GM18873 (cell line): Measurements from ENCODE around the gene FUS.
"Not testable (repeated sequence)": the region's sequence is repeated elsewhere in the genome, so short reads cannot be mapped to it uniquely, and the experiment has no call there.

Experiments used
- ATAC-seq: cut with Tn5 transposase; IDR thresholded peaks from one replicate; pipeline ENCODE4 v1.9.1; 2021; ENCODE audit warnings: mild to moderate bottlenecking, moderate library complexity, moderate number of reproducible peaks; ENCODE audit not compliant: unreplicated experiment, low FRiP score

FUS gene

DNA sequence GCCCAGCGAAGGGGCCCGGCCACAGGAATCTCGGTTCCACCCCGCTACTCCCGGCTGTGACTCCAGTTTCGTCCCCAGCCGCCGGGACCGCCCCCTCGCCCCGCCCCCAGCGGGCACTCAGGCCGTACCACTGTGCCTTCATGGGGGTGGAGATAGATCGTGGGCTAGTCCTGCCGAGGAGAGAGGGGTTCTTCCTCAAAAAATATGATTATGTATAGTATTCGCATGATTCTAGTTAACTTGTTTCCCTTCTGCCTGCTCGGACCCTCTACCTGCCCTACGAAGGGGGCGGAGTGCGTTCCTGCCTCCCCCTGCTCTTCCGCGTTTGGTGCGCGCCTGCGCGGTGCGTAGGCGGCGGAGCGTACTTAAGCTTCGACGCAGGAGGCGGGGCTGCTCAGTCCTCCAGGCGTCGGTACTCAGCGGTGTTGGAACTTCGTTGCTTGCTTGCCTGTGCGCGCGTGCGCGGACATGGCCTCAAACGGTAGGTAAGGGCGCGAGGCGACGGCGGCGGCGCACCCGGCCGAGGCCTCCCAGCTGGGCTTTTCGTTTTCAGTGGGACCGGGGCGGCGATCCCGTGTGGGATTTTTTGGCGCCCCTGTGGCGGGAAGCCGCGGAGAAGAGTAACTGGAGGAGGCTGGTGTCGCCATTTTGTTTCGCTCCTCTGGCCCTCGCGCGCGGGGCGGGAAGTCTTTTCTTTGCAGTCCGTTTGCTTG lies at the start of gene FUS:
FUS (plus strand) TSS at position 393 of the 713 bp plus-strand sequence; CDS start at position 469, 76 bp downstream.
- peak; percentile 58 for ATAC-seq

DNA sequence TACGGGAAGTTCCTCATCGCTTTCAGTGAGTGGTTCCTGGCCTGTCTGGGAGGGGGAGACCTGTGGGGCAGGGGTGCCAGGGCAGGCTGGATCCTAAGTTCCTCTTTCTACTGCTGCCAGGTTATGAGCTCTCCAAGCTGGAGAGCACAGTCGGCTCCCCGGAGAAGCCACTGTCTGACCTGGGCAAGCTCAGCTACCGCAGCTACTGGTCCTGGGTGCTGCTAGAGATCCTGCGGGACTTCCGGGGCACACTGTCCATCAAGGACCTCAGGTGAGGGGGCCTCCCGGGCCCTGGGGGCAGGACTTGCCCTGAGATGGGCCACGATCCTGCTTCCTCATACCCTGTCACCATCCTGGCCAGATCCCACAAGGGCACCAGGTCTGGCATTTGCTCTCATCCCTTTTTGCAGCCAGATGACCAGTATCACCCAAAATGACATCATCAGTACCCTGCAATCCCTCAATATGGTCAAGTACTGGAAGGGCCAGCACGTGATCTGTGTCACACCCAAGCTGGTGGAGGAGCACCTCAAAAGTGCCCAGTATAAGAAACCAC lies 49.5 kb upstream of the FUS start:
- no peak for ATAC-seq

DNA sequence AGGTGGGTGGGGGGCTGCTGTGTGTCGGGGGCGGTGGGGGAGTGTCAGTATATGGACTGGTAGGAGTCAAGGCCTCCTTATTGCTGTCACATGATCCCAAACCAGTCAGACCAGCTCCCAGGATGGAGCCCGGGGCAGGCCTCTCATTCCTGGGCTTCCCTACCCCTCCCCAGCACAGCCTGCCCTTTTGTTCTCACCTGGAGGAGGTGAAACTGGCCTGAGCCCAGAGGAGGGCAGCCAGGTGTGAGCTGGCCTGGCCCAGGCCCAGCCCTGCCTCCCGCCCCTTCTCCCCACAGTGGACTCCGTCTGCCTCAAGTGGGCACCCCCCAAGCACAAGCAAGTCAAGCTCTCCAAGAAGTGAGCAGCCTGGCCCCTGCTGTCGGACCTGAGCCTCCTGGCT lies 49.0 kb upstream of the FUS start:
- ATAC-seq, result no peak

DNA sequence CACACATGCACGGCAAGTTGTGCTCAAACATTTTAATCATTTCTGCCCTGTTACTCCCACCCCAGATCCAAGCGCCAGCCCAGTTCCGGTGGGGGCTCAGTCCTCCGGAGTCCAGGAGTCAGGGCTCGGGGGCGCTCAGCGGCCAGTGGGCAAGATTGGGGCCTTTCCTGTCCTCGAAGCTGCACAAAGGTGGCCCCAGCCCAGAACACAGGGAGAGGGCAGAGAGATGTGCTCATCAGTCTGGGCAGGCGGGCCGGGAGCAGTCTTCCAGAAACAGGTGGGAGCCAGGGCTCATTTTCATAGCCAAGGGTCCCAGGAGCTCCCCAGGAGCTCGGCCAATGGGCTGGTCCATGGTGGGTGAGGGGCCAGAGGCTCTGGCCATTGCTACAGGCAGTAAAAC lies 48.5 kb upstream of the FUS start:
- no peak for ATAC-seq

- ATAC-seq, result no peak
Measured at GRCh38 chr16:31131841-31132271, 48.1 kb upstream of the FUS start.

- ATAC-seq, result no peak
Measured at GRCh38 chr16:31132303-31132979, 47.5 kb upstream of the FUS start.

GRCh38 chr16:31133046-31133501 lies 46.9 kb upstream of the FUS start:
- ATAC-seq, result no peak

- ATAC-seq, result no peak
Measured at GRCh38 chr16:31134091-31134571, 45.8 kb upstream of the FUS start.

- no peak for ATAC-seq
Measured at GRCh38 chr16:31134625-31135534, 45.1 kb upstream of the FUS start.

DNA sequence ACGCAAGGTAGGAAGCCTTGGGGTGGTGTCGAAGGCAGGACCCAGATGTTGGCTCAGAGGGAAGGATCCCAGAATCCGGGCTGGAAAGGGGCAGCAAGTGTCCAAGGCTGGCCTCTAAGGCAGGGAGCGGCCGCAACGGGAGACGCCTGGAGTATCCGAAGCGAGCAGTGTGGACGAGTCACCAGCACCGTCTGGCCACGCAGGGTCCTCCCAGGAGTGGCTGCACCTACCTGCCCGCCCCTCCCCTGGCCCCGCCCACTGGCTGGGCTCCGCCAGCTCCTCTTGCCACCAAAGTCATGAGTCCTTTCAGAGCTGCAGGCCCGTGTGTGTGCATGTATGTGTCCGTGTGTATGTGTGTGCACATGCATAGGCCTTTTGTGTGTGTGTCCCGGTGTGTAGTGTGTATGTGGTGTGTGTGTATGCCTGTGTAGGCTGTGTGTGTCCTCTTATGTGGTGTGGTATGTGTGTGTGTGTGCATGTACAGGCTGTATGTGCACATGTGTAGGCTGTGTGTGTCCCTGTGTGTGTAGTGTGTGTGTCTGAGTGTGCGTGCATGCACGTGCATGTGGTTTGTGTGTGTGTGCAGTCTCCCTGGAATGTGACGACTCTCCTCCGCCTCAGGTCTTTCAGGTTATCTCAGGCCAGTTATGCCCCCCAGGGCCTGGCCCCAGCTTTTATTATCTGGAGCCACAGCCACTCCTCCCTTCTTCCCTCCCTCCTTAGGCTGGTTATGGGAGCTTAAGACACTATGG lies 44.2 kb upstream of the FUS start, which contains the start of gene PRSS8:
PRSS8 (minus strand) TSS at position 193 of the 752 bp plus-strand sequence. CDS start 229 bp downstream, outside the sequence.
- no peak for ATAC-seq

DNA sequence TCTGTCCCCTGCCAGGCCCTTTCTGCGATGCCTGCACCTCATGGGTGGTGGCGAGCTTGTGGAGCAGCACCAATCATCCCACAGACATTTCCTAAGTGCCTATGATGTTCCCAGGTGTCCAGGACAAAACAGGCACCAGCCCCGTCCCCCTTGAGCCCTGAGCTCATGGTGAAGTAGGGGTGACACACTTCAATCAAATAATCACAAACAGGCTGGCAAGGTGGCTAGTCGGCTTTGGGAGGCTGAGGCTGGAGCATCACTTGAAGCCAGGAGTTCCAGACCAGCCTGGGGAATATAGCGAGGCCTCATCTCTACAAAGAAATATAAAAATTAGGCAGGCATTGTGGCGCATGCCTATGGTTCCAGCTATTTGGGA lies 43.7 kb upstream of the FUS start:
- no peak for ATAC-seq

GRCh38 chr16:31136822-31137499 lies 43.0 kb upstream of the FUS start:
- ATAC-seq, result not testable (repeated sequence)

GRCh38 chr16:31138621-31139578 lies 41.0 kb upstream of the FUS start:
- no peak for ATAC-seq

DNA sequence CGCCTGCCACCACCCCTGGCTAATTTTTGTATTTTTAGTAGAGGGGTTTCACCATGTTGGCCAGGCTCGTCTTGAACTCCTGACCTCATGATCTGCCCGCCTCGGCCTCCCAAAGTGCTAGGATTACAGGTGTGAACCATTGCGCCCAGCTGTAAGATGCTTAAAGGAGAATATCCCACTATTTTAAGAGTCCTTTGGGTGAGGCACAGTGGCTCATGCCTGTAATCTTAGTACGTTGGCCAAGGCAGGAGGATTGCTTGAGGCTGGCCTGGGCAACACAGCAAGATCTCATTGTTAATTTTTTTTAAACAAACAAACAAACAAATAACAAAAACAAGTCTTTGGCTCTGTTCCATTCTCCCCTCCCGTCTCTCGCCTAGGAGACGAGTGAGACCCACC lies 38.9 kb upstream of the FUS start:
- not testable (repeated sequence) for ATAC-seq

GRCh38 chr16:31141489-31142108 lies 38.3 kb upstream of the FUS start:
- ATAC-seq, result peak; percentile 5

DNA sequence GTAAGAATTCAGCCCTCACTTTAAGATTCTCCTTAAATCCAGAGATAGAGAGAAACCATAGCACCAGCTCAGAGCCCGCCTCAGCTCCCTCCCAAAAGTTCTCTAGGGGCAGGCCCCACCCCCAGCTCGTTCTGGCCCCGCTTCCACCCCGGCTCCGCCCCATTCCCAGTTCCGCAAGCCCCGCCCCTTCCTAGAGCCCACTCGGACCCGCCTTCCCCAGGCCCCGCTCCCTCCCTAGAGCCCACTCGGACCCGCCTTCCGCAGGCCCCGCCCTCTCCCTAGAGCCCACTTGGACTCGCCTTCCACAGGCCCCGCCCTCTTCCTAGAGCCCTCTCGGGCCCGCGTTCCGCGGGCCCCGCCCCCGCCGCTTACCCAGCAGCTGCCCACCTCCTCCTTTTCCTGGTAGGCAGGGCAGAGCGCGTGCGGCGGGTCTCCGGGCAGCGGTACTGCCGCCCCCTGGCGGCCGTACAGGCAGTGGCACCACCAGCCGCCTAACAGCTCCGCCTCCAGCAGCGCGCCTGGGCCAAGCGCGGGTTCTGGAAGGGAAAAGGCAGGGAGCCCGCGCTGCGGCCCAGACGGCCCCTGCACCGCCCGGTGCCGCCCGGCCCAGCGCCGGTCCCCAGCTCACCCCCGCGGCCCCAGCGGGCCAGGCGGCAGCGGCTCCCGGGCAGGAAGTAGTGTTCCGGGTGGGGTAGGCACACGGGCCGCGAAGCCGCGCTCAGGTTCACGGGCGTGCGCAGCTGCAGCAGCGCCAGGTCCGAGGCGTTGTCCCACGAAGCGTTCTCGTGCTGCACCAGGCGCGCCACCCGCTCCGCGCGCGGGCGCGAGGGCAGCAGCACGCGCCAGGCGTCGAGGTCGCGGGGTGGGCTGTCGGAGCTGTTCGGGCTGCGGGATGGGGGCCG lies 37.6 kb upstream of the FUS start:
- ATAC-seq, result peak; percentile 72
